Type B pancreatic cell (in vitro differentiated cells): ENCODE measurements around the gene CHIA. TPM values are rescaled to one million over a fixed set of nuclear protein-coding genes. Genes with fewer than 3 reads are reported as not detected.

ENCODE experiments used
- DNase-seq: peaks from one replicate; pipeline ENCODE4 v3.0.0; 2021; ENCODE audit warnings: mixed read lengths; ENCODE audit not compliant: unreplicated experiment; ENCODE audit errors: extremely low spot score
- H3K27ac Mint-ChIP-seq: 2 replicates; pipeline ENCODE4 v1.8.0; 2021; ENCODE audit warnings: mild to moderate bottlenecking, mixed read lengths
- H3K27me3 Mint-ChIP-seq: 2 replicates; pipeline ENCODE4 v1.8.0; 2021; ENCODE audit warnings: mixed read lengths
- H3K36me3 Mint-ChIP-seq: 2 replicates; pipeline ENCODE4 v1.8.0; 2021; ENCODE audit warnings: mixed read lengths
- H3K4me1 Mint-ChIP-seq: one replicate; pipeline ENCODE4 v1.8.0; 2021; ENCODE audit warnings: mixed read lengths; ENCODE audit not compliant: unreplicated experiment
- H3K4me3 Mint-ChIP-seq: 2 replicates; pipeline ENCODE4 v1.8.0; 2021; ENCODE audit warnings: mild to moderate bottlenecking, mixed read lengths
- H3K9me3 Mint-ChIP-seq: 2 replicates; pipeline ENCODE4 v1.8.0; 2021; ENCODE audit warnings: mixed read lengths
- CTCF ChIP-seq: fragments of 200-600 bp; sonication (generic); conservative IDR thresholded peaks from 2 replicates; pipeline ENCODE4 v1.5.0; 2021; ENCODE audit warnings: antibody characterized with exemption, mild to moderate bottlenecking
- total RNA-seq: library from RNA; stranded (reverse); gene quantifications from 2 replicates; pipeline ENCODE4 v1.2.1, GENCODE V29; 2021; ENCODE audit warnings: low replicate concordance

The CHIA gene
- total RNA-seq, 1 donor from 2014 or later = 1.9 TPM

GRCh38 chr1:111269825-111270406 is 20.7 kb upstream of the CHIA start:
- Mint-ChIP-seq H3K9me3 (no peaks in the 10 kb centered on the region), H3K4me3 (no peak overlapping the region), H3K27me3 (peaks cover 3% of the 10 kb centered on the region), H3K4me1 (no peaks in the 10 kb centered on the region), H3K36me3 (no peaks in the 10 kb centered on the region), H3K27ac (no peak overlapping the region)
- TF ChIP-seq CTCF = no peak
- no peak for DNase-seq

GRCh38 chr1:111270771-111271463 is 19.7 kb upstream of the CHIA start:
- Mint-ChIP-seq H3K4me1 (no peaks in the 10 kb centered on the region), H3K4me3 (no peak overlapping the region), H3K9me3 (no peaks in the 10 kb centered on the region), H3K27me3 (no peaks in the 10 kb centered on the region), H3K36me3 (no peaks in the 10 kb centered on the region), H3K27ac (no peak overlapping the region)
- DNase-seq = no peak
- no peak for TF ChIP-seq CTCF

GRCh38 chr1:111271464-111271801 is 19.2 kb upstream of the CHIA start:
- no peaks in the 10 kb centered on the region for H3K36me3 Mint-ChIP-seq
- H3K4me3 Mint-ChIP-seq = no peak overlapping the region
- H3K4me1 Mint-ChIP-seq = no peaks in the 10 kb centered on the region
- no peak overlapping the region for H3K27ac Mint-ChIP-seq
- DNase-seq = no peak
- H3K27me3 Mint-ChIP-seq = no peaks in the 10 kb centered on the region
- H3K9me3 Mint-ChIP-seq = no peaks in the 10 kb centered on the region
- no peak for TF ChIP-seq CTCF

- TF ChIP-seq CTCF = no peak
- Mint-ChIP-seq H3K4me3 (no peak overlapping the region), H3K27me3 (no peaks in the 10 kb centered on the region), H3K27ac (no peak overlapping the region), H3K4me1 (no peaks in the 10 kb centered on the region), H3K36me3 (no peaks in the 10 kb centered on the region), H3K9me3 (no peaks in the 10 kb centered on the region)
- DNase-seq = no peak
Observed at GRCh38 chr1:111272081-111272480, 18.6 kb upstream of the CHIA start.

GRCh38 chr1:111274653-111275052 is 16.0 kb upstream of the CHIA start:
- Mint-ChIP-seq H3K4me1 (no peaks in the 10 kb centered on the region), H3K36me3 (no peaks in the 10 kb centered on the region), H3K27me3 (no peaks in the 10 kb centered on the region), H3K9me3 (no peaks in the 10 kb centered on the region), H3K4me3 (no peak overlapping the region), H3K27ac (no peak overlapping the region)
- no peak for DNase-seq
- no peak for TF ChIP-seq CTCF
